Activated gamma-delta T cell treated with Interleukin-2 at 50 U/mL for 16 hours (primary cell): Measurements from ENCODE around the gene PRKAG2.
"Not testable (repeated sequence)": the region's sequence is repeated elsewhere in the genome, so short reads cannot be mapped to it uniquely, and the experiment has no call there.

Experiments
- DNase-seq: peaks from one replicate; pipeline ENCODE4 v3.0.0-alpha.2; 2020

Gene PRKAG2

DNA sequence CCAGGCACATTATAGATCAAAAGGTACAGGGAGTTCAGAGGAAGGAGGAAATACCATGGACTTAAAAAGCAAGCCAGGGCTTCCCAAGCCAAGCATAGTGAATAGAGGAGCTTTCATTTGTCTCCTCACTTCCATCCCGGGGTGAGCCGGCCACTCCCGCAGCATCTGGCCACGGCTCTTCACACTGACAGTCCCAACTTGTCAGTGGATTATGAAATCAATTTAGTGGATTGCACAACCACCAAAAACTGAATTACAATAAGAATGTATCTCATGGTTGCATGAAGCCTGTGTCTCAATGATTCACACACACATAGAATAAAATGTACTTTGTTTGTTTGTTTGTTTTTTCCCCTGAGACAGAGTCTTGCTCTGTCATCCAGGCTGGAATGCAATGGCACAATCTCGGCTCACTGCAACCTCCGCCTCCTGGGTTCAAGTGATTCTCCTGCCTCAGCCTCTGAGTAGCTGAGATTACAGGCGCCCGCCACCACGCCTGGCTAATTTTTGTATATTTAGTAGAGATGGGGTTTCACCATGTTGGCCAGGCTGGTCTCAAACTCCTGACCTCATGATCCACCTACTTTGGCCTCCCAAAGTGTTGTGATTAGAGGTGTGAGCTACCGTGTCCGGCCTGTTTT, 79.1 kb downstream of the PRKAG2 start:
- not testable (repeated sequence) for DNase-seq

DNA sequence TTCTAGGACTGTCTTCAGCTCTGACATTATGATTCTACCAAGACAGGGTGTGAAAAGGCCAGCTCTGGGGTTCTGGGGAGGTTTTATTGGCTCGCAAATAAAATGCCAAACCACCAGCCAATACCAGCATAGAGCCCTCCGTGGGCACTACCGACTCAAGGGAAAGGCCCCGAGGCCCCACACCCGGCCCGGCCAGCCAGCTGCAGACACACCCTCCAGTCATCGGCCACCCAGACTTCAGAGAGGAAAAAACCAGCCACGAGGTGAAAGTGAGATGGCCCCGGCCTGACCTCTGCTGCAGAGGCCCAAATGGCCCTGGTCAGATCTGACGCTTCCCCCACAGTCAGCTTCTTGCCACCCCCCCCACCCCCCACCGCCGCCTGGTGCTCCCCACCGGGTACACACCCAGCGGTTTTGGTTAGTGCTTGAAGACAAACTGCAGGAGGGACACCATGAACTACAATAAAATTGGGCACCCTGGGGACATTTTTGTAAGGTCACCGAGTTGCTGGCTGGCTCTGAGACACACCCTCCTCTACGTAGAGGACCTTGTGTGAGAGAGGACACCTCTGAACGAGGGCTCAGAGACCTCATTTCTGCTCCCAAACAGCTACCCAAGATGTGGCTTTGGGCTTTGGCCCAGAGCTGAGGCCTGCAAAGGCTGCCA, 79.9 kb downstream of the PRKAG2 start:
- DNase-seq: no peak

DNA sequence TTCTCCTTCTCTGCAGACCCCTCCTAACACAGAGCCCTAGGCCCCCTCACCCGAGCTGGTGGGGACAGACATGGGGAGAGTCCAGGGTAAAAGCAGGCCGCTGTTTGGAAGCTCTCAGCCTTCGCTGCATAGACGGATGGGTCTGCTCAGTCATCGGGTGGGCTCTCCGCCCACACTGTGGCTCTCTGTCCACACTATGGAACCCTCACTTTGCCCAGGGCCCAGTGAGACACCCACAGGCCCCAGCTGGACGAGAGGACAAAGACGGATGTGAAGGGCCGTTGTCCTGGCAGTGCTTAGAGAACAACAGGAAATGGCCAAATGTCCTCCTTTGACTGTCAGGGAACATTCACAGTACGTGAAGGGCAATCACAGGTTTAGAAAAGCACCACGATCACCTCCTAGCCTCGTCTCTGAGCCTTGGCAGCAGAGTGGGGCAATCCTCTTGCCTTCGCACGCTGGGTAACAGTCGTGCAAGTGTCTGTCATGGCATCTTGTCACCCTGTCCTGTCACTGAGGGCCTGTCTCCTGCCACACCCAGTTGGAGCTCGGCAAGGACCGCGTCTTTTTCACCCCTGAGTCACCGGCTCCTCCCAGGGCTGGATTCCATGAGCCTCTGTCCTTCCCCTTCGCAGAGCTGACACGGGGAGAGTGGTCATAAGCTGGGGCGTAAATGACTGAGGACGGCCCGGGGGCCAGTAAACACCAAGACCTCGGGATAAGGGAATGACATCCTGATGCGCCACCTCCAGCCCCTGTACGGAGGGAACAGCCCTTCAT, 80.6 kb downstream of the PRKAG2 start:
- no peak for DNase-seq

DNA sequence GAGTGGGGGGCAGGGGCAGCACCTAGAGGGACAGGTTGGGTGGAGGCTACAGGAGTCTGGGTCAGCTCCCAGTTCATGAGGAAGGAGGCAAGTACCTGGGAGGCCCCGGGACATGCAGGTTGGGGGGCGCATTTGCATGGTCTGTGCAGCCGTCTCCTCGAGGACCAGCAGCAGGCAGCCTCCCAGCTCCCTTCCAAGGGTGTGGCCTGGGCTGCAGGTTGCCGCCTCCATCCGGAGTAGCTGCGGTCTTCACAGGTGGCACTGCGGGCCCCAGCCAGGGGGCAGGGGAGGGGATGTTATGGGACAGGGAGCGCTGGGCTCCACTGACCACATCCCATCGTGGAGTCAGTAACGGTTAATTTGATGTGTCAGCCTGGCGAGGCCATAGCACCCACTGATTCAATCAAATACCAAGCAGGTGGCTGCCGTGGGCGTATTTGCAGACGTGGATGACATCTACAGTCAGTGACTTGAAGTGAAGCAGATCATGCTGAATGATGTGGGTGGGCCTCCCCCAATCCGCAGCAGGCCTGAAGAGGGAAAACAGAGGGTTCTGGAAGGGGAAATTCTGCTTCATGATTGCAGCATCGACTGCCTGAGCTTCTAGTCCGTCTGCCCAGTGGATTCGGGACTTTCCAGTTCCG, 81.6 kb downstream of the PRKAG2 start:
- DNase-seq: no peak

DNA sequence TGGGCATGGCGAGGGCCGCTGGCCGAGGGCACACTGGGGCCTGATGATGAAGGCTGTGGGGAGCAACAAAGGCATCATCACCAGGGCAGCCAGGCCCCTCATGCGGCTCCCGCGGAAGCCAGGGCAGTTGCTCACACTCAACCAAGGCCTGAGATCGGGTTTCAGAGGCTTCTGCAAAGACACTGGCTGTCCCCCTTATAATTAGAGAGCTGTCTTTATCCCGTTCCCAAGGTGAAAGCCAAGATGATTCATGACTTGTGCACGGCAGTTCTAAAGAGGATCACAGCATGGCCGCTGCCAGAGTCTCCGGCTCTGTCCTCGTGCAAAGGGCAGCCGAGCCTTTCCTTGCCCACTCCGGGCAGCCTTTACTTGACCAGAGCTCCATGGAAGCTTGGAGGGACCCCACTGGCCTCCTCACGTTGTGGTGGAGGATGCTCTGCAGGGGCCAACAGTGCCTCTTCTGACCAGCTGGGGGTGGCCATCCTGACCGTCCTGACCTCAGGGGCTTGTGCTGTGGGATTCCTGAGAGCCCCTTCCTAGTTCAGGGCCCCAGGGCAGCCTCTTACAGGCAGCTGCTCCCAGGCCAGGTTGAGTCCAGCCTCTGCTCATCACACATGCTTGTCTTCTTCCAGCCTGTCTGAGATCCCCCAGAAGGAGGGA, 82.3 kb downstream of the PRKAG2 start:
- no peak for DNase-seq

DNA sequence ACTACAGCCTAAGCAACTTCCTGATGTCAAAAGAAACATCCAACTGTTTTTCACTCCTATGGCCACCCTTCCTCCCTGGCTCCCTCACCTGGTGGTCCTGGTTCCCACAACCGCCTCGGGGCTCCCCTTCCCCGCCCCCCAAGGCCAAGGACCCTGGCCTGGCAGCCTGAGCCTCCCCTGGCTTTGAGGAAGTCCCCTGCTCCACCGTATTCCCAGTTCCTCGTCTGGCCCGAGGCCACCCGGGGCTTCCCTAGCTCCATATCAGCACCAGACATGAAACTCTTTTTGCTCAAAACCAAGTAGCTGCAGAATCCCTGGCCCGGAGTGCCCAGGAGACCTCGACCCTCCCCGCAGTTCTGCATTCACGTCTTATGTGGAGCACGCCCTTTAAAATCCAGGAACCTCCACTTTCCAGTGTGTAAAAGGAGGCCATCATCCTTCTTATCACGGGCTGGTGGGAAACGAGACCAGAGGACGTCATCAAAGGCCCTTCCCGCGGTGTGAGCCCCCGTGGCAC, 82.9 kb downstream of the PRKAG2 start:
- no peak for DNase-seq

DNA sequence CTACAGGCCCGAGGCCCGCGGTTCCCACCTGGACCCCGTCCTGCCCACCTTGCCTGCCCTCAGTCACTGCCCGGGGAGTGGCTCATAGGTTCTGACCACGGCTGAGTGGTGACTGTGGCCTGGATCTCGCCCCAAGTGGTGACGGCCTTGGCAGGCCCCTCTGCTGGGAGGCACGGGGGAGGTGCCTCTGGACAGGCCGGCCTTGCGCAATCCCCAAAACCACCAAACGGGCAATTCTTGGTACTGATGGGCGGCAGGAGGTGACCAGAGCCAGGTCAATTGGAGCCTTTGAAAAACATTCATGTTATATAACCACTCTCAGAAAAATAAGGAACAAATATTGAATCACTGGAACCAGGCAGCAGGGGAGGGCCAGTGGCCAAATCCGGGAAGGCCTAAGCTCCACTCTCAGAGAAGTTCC, 83.4 kb downstream of the PRKAG2 start:
- DNase-seq: no peak

DNA sequence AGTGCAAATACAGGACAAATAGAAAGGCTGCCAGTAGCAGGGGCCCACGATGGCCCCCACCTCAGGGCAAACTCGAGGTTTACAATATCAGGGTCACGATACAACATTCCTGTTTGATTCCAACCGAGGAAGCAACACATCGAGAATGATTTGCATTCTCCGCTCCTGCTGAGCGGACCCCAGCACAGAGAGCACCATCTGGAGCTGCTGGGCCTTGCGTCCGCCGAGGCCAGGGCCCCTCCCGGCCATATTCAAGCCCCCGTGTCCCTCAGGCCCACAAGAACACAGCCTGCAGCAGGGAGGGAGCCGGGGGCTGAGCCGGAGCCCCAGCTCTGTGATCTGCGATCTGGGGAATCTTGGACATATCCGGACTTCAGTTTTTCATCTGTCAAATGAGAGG, 84.3 kb downstream of the PRKAG2 start:
- DNase-seq: no peak

DNA sequence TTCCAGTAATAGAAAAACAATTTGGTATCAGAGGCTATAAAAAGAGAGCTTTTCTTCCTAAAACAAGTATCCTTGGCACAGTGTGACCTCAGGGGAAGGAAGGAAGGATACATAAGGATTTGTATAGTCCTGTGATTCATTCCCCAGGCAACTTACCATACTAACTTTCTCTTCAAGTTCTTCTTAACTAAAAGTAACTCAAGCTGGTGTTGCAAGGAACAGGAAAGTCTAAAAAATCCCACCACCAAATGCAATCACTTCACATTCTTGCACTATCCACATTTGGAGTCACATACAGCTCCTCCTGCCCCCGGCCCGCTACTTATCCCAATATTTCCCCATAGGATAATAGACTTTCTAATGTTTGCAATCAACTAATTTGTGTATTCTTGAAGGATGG, 84.8 kb downstream of the PRKAG2 start:
- no peak for DNase-seq

DNA sequence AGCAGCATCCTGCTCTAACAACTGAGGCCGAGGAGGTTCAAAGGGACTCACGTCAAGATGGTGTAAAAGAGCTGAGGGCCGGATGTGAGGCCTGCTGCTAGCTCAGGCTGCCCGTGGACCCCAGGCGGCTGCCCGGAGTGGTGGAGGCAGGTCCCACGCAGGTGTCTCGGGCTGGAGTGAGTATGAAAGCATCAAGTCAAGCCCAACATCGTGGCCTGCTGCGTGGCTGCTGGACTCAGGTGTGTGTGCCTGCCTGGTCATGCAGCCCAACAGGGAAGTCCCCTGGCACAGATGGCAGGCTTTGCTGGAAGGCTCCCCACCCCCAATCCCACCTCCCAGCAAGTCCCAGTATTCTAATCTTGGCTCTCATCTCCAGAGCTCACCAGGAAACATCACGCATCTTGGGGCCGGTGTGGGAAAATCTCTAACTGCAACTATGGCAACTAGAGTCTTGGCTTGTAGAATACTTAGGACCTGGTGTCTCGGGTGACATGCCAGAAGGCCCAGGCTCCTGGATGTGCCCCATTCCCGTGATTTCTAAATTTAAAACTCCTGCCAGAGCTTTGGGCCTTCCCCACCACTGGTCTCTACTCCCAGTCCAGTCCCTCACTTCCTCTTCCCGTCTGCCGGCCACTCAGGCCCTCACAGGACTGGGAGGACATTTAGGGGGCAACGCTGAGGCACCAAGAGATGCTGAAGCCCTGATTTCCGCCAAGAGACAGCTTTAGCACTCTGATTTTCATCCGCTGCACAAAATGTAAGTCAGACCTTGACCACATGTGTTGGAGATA, 85.9 kb downstream of the PRKAG2 start:
- DNase-seq: no peak

DNA sequence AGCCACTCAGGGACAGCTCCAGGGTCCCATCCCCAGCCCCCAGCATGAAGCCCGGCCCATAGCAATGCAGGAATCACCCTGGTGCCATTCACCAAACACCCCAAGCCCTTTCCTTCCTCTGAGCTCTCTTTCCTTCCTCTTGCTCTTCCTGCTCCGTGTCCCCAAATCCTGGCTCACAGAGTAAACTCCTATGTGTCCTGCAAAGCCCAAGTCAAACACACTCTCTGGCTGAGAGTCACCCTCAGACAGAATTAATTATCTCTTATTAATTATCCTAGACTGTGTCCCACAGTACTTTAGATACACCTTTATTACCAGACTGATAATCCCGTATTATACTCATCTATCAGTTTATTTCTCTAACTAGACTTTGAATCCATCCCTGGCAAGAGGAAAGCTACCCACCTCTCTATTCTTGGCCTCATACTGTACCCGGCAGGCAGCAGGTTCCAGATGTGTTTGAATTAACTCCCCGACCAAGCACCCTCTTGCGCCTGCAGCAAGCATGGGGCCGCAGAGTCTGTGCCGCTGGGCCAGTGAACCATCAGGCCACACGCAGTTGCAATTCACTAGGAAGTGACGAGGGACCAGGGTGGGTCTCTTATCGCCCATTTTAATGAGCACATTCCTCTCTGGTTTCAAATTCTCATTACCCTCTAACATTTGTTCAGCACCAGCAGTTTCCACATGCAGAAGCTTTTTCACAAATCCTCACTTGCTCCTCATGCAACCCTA, 86.7 kb downstream of the PRKAG2 start:
- no peak for DNase-seq

DNA sequence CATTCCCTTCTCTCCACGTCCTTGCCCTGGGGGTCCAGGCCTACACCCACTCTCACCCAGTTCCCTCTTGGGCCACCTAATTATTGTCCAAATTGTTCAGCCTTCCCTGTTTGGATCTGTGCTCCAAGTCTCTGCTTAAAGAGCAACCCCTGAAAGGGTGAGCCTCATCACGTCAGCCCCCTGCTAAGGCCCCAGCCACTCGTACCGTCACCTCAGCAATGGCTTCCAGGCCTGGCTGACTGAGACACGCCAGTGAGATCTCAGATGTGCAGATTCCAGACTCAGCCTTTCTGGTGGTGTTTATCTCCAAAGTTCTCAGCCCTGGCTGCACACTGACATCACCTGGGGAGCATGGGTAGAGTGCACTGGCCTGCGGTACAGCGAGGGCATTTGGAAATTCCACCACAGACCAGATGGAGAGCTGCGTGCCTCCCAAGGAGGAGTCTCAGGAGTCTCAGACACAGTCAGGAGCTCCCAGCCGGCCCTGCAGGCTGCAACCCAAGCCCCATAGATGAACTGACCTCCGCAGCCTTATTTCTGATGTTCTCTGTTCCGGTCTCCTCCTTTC, 87.5 kb downstream of the PRKAG2 start:
- DNase-seq: no peak

DNA sequence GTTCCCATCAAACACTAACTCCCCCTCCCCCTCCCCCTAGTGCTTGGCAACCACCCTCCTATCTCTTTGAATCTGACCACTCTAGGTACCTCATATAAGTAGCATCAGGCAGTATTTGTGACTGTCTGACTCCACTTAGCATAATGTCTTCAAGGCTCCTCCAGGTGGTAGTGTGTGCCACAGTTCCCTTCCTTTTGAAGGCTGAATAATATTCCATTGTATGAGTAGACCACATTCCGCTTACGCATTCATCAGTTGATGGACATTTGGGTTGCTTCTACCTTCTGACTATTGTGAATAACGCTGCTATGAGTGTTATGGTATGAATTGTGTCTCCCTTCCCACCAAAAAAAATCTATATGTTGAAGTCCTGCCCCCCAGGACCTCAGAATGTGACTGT, 89.6 kb downstream of the PRKAG2 start:
- no peak for DNase-seq

DNA sequence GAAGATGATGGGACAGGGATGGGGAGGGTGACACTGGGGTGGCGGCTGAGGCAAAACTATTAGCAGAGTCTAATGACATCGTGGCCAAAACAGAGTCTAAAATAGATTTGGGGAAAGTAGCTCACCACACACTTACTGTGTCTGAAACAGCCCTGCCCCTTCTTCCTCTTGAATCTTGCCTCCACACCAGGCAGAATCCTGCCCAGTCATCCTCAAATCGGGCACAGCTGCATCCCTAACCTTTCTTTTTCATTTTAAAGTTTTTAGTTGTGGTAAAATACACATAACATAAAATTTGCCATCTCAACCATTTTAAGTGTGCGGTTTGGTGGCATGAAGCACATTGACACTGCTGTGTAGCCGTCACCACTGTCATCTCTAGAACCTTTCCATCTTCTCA, 90.0 kb downstream of the PRKAG2 start:
- no peak for DNase-seq

DNA sequence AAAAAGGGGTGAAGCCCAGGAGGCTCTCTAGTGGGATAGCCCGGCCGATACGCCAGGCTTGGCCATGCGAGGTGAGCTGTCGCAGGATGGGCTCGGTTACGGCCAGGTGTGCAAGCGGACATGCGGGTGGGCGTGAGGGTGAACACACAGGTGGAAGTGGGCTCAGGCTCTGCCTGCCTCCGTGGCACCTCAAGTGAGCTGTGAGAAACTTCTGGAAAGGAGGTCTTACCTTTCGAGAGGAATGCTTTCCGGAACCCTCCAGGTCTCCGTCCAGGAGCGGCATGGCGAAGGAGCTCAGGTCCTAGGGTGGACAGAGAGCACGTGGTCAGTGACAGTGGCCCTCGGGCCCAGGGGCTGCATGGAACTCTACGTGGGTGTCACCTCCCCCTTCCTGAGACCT, 90.7 kb downstream of the PRKAG2 start:
- no peak for DNase-seq

DNA sequence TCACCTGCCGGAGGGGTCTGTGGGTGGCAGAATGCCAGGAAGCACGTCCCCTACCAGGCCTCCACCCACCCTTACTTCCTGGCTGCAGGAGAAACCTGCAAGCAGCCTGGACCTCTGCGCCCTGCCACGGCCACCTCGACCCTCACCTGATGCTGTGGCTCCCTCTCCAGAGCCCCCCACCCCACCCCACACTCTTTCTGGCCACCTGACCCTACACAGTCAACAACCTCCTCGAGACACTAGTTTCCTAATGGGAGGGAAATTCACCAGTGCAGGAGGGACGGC, 91.3 kb downstream of the PRKAG2 start:
- DNase-seq: no peak

DNA sequence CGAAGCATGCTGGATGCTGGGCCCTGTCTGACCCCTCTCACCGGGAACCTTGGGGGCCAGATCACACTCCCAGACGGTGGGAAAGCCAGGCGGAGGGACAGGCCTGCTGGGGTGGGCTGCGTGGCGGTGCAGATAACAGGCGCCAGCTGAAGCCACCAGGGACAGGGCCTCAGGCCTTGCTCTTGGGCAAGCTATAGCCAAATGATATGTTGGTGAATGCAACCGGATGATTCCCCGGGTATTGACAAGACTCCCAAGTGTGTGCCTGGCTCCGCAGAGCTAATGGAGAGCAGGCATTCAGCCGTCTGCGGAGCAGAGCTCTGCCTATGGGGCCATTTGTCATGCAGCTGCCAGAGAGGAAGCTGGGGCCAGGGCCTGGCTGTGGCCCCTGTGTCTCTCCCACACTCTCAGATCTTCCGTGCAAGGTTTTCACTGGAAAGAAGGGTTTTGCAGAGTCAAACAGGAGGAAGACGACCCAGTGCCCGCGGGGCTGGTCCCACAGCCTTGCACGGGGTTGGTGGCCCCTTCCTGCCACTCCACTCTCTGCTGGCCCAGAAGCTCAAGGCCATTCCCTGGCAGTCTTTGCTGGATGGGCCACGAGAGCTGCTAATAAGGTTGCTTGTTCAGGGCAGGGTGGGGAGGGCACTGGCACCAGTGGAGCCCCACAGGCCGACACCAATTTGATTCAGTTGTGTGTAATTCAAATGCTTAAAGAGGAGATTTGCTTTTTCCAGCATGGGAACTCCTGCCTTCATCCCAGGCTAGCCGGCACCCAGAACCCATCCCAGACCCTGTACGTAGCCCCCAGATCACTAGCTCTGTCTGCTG, 91.8 kb downstream of the PRKAG2 start:
- DNase-seq: no peak

DNA sequence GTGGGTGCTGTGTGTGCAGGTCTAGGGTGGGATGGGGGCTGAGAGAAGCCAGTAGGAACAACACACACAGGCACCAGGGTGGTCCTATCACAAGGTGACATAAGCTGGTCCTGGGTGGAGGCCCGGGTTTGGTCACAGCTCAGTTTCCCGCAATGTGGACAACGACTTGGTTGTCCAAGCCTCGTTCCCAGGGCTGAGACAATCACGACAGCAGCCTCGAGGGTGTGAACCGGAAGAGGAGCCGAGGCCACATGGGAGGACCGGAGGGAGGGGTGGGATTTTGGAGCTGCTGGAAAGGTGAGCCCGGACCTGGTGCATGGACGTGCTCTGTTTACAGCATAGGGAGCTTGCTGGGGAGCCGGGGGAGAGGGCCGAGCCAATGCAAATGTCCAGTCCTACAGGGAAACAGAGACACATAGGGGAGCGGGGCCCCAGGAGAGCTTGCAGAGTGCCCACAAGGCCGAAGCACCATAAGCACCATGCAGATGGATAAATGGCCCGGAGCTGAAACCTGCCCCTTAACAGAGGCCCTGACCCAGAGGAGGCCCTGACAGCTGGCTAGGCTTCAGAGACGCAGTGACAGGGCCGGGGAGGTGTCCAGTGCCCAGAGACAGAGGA, 92.8 kb downstream of the PRKAG2 start:
- no peak for DNase-seq

DNA sequence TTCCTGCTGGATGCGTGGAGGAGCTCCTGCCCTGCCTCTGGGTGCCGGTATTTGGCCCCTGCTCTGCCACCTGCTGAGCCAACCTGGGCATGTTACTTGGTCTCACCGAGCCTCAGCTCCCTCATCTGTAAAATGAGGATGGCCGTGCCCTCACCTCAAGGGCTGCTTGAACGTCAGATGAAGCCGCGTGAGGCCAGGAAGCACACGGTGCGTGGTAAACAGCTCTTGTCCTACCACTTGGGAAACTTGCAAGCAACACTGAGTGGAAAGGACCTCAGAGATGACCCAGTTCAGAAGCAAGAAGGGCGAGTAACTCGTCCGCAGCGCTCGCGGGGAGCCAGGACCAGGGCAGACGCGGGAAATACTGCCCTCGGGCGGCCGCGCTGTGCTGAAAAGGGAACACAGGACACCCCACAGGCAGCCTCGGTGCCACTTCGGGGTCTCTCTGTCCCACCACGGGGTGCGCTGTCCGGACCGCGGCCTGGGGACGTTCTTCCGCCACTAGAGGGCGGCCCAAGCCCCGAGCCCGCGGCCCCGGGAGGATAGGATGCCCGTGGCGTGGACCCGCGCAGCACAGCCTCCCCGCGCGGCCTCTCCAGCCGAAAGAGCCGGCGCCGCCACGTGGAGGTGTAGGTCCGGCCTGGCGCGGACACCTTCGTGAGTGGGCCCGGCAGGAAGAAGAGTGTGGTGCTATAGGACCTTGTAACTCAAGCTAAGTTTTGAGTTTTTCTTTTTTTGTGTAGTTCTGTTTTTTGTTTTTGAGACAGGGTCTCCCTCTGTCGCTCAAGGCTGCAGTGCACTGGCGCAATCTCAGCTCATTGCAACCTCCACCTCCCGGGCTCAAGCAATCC, 94.1 kb downstream of the PRKAG2 start:
- peak; percentile 70 for DNase-seq
